Measurements from ENCODE around the gene AKAP9.
"Not testable (repeated sequence)": the region's sequence is repeated elsewhere in the genome, so short reads cannot be mapped to it uniquely, and the experiment has no call there.

AKAP9 gene

DNA sequence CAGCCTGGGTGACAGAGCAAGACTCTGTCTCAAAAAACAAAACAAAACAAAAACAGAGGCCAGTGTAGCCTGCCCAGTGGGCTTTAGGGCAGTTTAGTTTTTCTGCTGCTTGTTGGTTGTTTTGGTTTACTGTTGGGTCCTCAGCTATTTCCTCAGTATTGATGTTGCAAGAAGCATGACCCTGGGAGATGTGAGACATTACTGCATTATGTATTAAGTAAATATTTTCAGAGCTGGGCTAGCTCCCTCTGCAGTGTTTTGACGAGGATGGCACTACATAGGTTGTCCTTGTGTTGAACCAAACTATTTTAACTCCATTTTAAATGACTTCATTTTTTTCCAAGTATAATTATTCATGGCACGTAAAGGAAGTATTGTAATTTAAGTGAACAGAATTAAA lies 4.8 kb downstream of the AKAP9 start:
- no peak for DNase-seq (ENCODE audit: low read depth in 2 of 2)

DNA sequence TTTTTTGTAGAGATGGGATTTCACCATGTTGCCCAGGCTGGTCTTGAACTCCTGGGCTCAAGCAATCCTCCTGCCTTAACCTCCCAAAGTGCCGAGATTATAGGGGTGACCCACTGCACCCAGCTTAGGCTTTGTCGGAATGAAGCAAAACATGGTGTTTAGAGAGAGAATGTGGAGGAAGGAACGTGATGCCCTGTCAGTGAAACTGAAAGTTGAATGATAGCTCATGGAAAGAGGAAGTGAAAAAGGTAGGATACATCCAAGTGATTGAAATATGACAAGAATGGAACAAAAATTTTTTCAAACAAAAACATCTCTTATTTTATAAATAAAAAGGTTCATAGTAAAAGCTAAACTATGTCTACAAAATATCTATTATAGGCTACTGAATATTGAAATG lies 5.9 kb downstream of the AKAP9 start:
- DNase-seq (ENCODE audit: low read depth in 2 of 2), result no peak

DNA sequence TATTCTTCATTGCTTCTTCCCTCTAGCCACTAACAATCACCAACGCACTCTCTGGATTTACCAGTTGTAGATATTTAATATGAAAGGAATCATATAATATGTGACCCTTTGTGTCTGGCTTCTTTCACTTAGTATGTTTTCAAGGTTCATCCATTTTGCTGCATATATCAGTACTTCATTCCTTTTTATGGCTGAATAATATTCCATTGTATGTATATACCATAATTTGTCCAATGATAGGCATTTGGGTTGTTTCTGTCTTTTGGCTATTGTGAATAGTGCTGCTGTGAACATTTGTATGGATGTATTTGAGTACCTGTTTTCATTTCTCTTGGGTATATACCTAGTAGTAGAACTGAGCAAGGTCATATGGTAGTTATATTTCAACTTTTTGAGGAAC lies 7.3 kb downstream of the AKAP9 start:
- DNase-seq (ENCODE audit: low read depth in 2 of 2), result no peak

DNA sequence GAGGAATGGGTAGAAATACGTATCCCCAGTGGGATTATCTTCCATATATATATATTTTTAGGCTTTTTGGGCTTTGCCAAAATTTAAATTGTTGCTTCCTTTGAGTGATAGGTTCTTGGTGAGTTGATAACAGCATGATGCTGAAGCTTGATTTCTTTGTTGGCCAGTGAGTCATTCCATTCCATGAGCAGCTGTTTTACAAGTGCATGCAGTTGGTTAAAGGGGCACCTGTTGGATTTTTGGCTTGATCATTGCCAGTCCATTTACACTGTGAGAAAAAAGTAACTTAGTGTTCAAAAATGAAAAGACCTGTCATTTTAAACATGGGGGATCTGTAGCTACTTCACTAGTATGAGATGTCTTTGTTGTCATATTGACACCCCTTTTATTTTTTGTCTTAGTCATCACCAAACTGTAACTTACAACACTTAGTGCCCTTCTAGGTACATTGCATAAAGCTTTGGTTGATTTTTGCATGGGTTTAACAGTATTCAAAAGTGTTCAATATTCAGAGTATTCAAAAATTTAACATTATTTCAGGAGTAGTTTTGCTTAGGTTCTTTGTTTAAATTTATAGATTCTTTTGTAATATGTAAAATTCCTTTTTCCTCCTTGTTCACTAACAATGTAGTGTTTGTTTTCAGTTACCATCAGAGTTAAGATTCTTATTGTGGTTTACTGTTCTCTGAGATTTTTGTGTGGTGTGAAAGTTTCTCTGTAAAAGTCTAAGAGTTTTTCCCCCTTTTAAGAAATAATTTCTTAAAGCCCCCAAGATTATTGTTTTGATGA lies 8.8 kb downstream of the AKAP9 start:
- DNase-seq (ENCODE audit: low read depth in 2 of 2), result no peak

DNA sequence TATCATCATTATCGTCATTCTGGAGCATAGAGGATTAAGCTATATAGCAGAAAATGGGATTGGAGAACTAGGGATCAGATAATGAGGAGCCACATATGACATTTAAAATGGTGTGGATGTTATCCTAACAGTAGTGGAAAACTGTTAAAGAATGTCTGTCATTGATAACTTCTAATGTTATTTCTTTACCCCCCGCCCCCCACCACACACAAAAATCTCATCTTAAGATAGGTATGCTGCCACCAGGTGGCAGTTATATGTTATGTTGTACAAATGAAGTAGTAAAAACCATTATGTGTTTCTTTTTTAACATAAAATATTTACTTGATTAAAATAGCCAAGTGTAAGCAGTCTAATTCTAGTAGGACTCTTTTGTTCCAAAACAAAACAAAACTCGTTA lies 13.0 kb downstream of the AKAP9 start:
- DNase-seq (ENCODE audit: low read depth in 2 of 2), result no peak

DNA sequence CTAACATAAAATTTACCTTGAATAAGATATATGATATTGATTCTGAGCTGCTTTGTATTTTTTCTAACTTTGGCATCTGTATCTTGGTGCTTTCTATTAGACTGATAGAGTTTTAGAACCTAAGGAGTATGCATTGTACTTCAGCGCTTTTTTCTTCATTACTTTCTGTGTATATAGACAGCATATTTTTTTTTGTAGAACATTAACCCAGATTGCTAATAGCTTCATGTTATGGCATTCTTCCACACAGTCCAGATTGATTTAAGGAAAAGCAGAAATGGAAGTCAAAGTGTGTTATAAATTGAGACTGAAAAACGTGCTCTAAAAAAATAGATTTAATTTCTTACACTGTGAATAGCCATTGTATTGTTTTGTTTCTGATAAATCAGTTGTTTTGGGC lies 15.8 kb downstream of the AKAP9 start:
- not testable (repeated sequence) for DNase-seq (ENCODE audit: low read depth in 2 of 2)

DNA sequence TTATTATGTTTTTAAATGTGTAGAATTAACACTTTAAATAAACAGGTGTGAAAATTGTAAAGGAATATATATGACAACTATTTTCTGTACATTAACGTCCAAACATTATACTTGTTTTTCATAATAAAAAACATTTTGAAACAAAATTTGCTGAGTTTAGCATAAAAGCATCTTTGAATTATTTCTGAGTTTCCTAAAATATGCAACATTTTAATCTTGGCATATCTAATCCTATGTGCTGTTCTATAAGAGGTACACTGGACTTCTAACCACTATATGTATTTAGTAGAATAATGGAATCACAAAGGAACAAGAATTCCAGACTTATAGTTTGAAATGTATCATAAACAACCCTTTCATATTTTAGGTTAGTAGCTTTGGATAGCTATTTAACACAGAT lies 16.6 kb downstream of the AKAP9 start:
- no peak for DNase-seq (ENCODE audit: low read depth in 2 of 2)

DNA sequence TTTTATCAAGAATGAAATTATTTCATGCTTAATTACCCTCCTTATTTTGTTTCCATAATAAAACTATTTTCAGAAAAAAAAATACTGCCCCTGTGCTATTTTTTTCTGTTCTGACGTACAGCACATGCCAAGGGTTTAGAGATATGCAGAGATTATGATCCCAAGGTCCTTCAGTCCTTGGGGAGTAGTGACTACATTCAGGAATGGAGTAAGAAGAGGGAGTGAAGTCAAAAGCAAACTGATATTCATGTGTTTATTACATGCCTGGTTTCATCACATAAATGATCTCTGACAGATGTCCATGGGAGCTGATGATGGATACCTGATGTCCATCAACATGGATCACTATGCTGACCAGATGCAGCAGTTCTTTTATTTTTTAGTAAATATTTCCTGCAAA lies 17.2 kb downstream of the AKAP9 start:
- no peak for DNase-seq (ENCODE audit: low read depth in 2 of 2)

DNA sequence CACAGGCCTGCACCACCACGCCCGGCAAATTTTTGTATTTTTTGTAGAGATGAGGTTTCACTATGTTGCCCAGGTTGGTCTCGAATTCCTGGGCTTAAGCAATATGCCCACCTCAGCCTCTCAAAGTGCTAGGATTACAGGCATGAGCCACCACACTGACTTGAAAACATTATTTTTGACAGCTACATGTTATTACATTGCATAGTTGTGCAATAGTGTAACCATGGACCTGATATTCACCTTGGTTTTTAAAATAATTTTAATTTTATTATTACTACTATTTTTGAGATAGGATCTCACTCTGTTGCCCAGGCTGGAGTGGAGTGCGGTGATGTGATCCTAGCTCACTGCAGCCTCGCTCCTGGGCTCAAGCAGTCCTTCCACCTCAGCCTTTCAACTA lies 18.4 kb downstream of the AKAP9 start:
- DNase-seq (ENCODE audit: low read depth in 2 of 2), result no peak

DNA sequence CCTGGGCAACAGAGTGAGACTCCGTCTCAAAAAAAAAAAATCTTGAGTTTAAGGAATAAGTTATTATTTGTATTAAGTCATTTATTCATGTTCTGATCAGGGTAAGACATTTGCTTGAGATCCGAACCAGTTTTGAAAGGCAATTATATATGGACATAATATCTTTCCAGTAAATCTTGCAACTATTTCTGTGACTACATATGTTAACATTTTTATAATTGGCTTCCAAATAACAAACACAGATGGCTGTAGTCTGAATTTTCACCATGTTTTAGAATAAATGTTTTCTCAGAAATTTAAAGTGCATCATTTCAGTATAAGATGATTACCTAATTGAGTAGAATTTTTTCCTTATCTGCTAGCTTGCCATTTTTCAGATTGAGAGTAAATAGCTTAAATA lies 21.2 kb downstream of the AKAP9 start:
- DNase-seq (ENCODE audit: low read depth in 2 of 2), result no peak

DNA sequence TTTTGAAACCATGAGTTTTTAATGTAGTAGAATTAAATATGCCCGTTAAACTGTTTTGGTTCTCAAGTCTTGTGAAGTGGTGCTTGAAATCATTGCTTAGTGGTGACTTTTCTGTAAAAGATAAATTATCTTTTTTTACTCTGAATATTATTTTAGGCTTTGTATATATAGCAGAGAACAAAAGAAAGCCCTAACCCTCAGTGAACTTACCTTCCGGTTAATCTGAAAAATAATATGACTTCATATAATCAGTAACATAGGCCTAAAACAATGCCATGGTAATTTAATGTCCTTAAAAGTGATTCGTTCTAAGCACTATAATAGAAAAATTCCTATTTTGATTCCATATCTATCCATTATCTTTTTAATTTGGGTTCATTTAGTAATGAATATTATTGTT lies 21.8 kb downstream of the AKAP9 start:
- DNase-seq (ENCODE audit: low read depth in 2 of 2), result no peak

DNA sequence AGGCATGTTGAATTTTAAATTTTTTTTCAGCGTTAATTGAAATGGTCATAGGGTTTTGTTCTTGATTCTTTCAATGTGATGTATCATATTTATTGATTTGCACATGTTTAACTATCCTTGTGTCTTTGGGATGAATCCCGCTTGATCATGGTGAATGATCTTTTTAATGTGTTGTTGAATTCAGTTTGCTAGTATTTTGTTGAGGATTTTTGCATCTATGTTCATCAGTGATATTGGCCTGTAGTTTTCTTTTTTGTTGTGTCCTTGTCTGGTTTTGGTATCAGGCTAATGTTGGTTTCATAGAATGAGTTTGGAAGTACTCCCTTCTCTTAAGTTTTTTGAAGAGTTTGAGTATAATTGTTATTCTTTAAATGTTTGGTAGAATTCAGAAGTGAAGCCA lies 26.9 kb downstream of the AKAP9 start:
- not testable (repeated sequence) for DNase-seq (ENCODE audit: low read depth in 2 of 2)

DNA sequence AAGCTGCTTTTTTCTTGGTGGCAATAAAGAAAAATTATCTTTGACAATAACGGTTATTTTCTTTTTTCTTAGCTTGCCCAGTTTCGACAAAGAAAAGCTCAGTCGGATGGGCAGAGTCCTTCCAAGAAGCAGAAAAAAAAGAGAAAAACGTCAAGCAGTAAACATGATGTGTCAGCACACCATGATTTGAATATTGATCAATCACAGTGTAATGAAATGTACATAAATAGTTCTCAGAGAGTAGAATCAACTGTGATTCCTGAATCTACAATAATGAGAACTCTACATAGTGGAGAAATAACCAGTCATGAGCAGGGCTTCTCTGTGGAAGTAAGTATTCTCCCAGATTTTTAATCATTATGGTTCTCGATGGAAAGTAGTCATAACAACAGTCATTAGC lies 33.0 kb downstream of the AKAP9 start:
- no peak for DNase-seq (ENCODE audit: low read depth in 2 of 2)

DNA sequence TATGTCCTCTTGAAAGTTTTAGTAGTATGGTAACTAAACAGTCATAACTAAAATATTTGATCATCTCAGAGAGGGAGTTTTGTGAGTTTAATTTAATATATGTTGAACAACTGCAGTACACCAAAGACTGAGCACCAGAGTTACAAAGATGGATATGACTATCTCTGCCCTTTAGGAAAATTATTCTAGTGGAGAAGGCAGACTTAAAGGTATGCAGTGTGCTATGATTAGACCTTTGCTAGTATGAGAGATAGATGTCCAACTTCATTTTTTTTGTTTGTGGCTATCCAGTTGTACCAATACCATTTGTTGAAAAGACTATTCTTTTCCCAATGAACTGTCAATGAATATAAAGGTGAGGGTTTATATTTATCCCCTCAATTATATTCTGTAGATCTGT lies 33.4 kb downstream of the AKAP9 start:
- no peak for DNase-seq (ENCODE audit: low read depth in 2 of 2)

DNA sequence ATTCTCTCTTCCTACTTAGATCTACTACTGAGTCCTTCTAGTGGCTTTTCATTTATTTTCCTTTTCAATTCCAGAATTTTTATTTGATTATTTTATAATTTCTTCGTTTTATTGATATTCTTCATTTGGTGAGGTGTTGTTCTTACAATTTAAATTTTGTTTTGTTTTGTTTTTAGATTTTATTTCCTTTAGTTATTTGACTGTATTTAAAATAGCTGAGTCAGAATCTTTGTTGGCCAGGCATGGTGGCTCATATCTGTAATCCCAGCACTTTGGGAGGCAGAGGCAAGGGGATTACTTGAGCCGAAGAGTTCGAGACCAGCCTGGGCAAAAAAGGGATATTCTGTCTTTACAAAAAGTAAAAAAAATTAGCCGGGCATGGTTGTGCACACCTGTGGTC lies 36.1 kb downstream of the AKAP9 start:
- DNase-seq (ENCODE audit: low read depth in 2 of 2), result no peak

DNA sequence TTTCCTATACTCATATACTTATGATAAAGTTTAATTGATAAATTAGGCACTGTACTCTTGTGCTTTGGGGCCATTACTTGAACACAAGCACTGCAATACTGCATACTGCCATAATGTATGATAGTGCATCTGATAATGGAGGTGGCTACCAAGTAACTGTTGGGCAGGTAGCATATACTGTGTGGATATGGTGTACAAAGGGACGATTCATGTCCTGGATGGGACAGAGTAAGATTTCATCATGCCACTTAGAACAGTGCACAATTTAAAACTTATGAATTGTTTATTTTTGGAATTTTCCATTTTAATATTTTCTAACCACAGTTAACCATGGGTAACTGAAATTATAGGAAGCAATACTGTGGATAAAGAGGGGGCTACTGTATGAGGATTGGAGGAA lies 38.9 kb downstream of the AKAP9 start:
- no peak for DNase-seq (ENCODE audit: low read depth in 2 of 2)

DNA sequence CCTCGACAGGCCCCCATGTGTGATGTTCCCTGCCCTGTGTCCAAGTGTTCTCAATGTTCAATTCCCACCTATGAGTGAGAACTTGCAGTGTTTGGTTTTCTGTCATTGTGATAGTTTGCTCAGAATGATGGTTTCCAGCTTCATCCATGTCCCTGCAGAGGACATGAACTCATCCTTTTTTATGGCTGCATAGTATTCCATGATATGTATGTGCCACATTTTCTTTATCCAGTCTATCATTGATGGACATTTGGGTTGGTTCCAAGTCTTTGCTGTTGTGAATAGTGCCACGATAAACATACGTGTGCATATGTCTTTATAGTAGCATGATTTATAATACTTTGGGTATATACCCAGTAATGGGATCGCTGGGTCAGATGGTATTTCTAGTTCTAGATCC lies 41.7 kb downstream of the AKAP9 start:
- DNase-seq (ENCODE audit: low read depth in 2 of 2), result not testable (repeated sequence)

DNA sequence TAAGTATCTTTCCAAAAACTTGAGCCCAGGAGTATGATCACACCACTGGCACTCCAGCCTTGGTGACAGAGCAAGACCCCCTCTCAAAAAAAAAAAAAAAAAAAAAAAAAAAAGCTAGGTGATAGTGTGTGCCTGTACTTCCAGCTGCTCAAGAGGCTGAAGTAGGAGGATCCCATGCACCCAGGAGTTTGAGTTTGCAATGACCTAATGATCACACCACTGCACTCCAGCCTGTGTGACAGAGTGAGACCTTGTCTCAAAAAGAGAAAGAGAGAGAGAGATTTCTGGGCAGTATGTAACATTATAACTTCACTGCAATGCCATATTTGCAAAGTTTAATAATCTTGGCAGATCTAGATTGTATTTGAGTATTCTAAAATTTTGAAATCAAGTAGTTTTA lies 47.6 kb downstream of the AKAP9 start:
- no peak for DNase-seq (ENCODE audit: low read depth in 2 of 2)

DNA sequence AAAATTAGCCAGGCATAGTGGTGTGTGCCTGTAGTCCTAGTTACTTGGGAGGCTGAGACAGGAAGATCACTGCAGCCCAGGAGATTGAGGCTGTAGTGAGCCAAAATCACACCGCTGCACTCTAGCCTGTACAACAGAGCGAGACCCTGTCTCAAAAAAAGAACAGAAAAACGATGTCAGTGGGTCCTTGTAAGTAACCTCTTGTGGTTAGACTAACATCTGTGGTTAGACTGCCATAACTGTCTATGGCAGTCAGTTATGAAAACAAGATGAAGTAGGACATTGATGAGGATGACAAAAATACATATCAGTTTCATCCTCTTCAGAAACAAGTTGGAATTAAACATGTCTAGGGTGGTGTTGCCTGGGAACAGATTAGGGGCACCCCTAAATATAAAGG lies 53.3 kb downstream of the AKAP9 start:
- no peak for DNase-seq (ENCODE audit: low read depth in 2 of 2)

DNA sequence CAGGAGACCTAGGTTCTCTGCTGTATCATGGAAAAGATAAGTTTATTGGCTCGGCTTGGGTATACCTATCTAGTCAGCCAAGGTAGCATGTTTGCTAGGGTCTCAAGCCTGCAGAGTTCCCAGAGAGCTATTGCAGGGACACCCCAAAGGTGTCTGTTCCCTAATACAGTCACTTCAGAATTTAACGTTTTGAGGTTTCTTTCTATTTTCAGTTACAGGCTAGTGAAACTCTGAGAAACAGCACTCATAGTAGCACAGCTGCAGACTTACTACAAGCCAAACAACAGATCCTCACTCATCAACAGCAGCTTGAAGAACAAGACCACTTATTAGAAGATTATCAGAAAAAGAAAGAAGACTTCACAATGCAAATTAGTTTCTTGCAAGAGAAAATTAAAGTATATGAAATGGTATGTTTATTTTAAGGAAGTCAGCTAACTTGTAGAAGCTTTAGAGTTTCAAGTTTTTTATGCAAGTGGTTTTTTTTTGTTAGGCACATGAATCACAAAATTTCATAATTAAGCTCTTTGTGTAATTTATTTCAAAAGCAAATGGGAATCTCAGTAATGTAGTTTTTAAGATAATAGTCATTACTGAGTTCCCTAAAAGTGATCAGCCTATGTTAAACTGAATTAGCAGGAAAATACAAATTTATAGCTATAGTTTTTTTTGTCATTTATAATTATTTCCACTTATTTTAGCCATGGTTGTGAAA lies 54.9 kb downstream of the AKAP9 start:
- DNase-seq (ENCODE audit: low read depth in 2 of 2), result no peak

DNA sequence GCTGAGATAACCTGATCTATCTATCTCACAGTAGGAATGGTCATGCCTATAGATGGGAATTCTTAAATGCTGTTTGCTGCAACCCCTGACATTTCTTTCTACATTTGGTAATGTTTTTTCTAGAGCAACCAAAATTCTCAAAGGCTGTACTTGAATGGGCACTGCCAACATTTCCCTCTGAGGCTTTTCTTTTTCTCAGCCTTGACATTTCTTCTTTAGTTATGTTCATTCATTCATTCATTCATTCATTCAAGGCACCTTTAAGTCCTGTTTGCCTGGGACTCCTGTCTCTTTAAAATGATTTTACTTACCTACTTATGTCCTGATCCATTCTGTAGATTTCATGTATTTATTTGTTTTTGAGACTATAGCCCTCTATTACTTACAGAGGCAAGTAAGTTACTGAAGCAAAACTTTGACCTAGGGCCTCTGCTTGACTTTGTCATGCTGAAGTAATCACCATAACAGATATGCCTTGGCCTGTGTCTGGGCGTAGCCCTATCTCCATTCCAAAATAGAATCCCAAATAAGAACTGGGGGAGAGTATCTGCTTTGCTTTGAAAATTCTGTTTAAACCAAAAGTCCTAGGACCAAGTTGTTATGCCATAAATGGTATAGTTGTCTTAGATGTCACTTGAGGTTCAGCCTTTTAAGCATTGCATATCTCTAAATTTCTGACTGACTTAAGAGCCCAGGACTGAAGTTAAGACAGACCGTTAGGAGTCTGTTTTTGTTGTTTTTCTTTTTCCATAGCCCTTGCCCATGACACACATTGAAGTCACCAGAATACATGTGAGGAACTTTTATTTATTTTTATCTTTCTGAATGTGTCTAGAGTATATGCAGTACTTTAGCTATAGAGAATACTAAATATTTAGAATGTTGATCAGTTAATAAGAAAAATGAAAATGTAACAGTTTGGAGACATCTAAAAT lies 59.2 kb downstream of the AKAP9 start:
- DNase-seq (ENCODE audit: low read depth in 2 of 2), result no peak

DNA sequence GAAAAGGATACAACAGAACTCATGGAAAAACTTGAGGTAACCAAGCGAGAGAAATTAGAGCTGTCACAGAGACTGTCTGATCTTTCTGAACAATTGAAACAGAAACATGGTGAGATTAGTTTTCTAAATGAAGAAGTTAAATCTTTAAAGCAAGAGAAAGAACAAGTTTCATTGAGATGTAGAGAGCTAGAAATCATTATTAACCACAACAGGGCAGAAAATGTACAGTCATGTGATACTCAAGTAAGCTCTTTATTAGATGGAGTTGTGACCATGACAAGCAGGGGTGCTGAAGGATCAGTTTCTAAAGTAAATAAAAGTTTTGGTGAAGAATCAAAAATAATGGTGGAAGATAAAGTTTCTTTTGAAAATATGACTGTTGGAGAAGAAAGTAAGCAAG lies 62.1 kb downstream of the AKAP9 start:
- DNase-seq (ENCODE audit: low read depth in 2 of 2), result no peak

DNA sequence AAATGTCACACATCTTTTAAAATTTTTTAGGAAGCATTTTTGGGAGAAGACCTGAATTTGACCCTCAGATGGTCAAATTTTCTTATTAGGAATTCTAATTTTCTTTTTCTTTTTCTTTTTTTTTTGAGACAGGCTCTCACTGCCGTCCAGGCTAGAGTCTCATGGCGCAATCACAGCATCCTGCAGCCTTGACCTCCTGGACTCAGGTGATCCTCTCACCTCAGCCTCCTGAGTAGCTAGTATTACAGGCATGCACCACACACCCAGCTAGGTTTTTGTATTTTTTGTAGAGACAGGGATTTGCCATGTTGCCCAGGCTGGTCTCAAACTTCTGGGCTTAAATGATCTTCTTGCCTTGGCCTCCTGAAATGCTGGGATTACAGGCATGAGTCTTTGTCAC lies 65.4 kb downstream of the AKAP9 start:
- no peak for DNase-seq (ENCODE audit: low read depth in 2 of 2)
